HG02588 (cell line): ENCODE data around the gene LCE3C.
"Not testable (repeated sequence)": the region's sequence is repeated elsewhere in the genome, so short reads cannot be mapped to it uniquely, and the experiment has no call there.

ENCODE experiments used
- ATAC-seq: cut with Tn5 transposase; IDR thresholded peaks from one replicate; pipeline ENCODE4 v1.9.1; 2021; ENCODE audit warnings: mild to moderate bottlenecking, moderate library complexity; ENCODE audit not compliant: unreplicated experiment

The LCE3C gene, protein sequence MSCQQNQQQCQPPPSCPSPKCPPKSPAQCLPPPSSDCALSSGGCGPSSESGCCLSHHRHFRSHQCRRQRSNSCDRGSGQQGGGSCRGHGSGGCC

GRCh38 chr1:152599934-152600333 is at the start of gene LCE3C:
Gene LCE3C (plus strand): TSS chr1:152600234. CDS start chr1:152600732, 498 bp downstream.
- ATAC-seq, result no peak

- ATAC-seq, result no peak
These were observed 34.9 kb upstream of the LCE3C start for GRCh38 chr1:152565115-152565514.

DNA sequence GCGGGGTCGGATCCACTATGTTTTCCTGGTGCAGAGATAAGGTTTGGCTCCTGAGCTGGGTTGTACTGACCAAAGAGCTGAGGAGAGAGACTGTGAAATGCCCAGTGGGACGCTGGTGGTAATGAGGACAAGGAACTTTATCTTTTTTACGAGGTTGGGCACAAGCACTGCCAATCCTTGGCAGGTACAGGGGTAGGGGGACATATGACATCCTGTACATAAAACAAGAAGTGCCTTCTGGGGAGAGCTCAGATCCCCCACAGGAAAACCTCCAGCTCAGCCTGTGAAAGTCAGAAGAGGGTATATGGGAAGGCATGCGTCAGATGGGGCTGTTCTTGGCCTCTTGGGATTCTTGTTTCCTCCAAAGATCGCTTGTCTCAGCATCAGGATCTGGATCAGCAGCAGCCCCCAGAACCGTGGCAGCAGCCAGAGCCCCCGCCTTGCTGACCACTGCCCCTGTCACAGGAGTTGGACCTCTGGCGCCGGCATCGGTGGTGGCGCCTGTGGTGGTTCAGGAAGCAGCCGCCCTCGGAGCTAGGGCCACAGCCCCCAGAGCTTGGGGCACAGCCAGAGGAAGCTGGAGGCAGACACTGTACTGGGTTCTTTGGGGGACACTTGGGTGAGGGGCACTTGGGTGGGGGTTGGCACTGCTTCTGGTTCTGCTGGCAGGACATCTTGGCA is 34.4 kb upstream of the LCE3C start:
- ATAC-seq, result no peak

GRCh38 chr1:152566681-152567080 is 33.4 kb upstream of the LCE3C start, which contains the start of gene LCE3E:
Gene LCE3E (minus strand): TSS chr1:152566780. CDS start chr1:152566208, 572 bp downstream.
- ATAC-seq, result no peak

DNA sequence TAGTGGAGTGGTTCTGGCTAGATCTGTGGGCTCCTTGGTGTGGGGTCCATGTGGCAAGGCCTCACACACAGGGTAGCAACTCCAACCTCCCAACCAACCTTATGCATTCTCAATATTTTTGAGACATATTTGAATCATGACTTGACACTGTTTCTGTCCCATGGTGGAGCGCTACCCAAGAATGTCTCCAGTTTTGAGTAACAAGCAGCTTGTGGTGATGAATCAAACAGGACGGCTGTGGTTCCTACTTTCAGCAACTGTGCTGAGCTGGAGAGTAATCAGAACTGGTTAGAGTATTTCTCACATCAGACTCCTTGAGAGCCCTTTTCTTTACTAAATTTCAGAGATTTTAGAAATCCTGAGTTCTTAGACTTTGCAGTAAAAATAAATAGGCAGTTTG is 22.9 kb upstream of the LCE3C start:
- no peak for ATAC-seq

DNA sequence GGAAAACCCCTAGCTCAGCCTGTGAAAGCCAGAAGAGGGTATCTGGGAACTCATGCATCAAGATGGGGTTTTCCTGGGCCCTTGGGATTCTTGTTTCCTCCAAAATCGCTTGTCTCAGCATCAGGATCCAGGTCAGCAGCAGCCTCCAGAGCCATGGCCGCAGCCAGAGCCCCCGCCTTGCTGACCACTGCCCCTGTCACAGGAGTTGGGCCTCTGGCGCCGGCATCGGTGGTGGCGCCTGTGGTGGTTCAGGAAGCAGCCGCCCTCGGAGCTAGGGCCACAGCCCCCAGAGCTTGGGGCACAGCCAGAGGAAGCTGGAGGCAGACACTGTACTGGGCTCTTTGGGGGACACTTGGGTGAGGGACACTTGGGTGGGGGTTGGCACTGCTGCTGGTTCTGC is 20.5 kb upstream of the LCE3C start:
- ATAC-seq, result not testable (repeated sequence)

DNA sequence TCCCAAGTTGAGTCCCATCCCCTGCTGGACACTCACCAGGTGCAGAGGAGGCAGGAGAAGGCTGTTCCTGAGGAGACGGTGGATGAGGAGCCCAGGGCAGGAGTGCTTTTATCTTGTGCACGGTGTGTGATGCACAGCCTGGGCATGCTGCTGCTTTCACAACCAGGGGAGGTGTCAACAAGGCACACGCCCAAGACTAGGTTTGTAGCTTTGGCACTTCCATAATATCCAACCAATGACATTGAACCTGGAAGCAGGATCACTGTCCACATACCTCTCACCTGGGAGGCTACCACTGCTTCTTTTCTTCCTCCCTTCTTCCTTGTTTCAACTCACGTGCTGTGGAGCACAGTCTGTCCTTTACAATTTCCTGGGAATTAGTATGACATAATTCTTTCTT is 19.6 kb upstream of the LCE3C start, which contains the start of gene LCE3D:
TSS of gene LCE3D (minus strand) at position 84 of the 400 bp plus-strand sequence. CDS start 580 bp downstream, outside the sequence.
- no peak for ATAC-seq

DNA sequence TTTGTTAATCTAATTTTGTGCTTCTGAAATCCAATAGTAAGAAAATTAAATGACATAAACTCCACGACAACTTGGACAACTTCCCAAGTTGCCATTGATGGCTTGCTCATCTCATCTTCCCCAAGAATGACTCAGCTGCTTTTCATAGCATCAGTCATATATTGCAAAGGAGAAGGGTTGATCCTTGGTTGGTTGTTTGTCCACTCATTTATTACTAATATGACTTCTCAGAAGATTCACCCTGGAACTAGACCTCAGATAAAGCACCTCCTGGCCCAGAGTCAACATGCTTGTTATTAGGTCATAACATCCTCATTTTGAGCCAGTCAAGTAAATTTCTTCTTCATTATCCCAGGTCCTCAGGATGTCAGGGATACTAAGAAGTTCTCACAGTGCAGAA is 17.4 kb upstream of the LCE3C start:
- ATAC-seq, result no peak

DNA sequence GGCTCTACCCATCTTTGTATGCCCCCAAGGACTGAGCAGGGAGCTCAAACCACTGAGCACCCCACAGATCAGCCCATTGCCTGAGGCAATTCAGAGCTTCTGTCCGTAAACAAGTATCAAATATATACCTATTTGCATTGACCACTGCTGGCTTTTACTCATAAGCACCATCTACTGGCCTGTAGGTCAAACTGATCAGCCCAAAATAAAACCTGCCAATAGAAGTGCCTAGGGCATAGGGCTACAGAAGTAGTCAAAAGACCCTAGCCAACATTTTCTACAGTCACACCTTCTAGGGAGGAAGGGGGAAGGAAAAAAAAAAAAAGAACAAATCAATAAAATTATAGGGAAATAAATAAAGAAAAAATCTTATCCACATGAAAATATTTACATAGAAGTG is 14.4 kb upstream of the LCE3C start:
- ATAC-seq, result no peak

- no peak for ATAC-seq
These were observed 3.0 kb upstream of the LCE3C start for GRCh38 chr1:152596986-152597385.

- no peak for ATAC-seq
These were observed 13.5 kb downstream of the LCE3C start, which contains the start of gene LCE3B for GRCh38 chr1:152613511-152613910. Gene LCE3B (plus strand): TSS chr1:152613811. CDS start chr1:152613811, 0 bp downstream.

- ATAC-seq, result no peak
These were observed 22.0 kb downstream of the LCE3C start for GRCh38 chr1:152621993-152622392.

- ATAC-seq, result no peak
These were observed 22.8 kb downstream of the LCE3C start, which contains the start of gene LCE3A for GRCh38 chr1:152622803-152623202. Gene LCE3A (minus strand): TSS chr1:152623103. CDS start chr1:152623103, 0 bp downstream.

GRCh38 chr1:152623203-152623844 is 23.3 kb downstream of the LCE3C start:
- no peak for ATAC-seq

DNA sequence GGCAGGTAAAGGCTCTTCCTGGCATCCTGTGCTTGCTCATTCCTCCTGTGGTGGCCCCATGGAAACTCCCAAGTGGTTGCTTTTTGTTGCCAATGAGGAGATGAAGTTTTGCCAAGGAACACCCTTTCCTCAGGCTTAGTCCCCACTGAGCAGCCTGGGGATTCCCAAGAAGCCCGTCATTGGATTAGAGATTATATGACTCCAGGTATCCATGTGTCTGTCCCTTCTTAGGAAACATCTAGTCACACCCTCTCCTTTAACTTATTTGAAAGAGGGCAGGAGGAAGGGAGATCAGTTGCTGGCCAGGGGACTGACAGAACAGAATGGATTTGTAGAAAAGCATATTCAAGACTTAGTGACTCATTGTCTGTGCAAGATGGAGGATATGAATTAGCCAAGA is 26.7 kb downstream of the LCE3C start:
- no peak for ATAC-seq

DNA sequence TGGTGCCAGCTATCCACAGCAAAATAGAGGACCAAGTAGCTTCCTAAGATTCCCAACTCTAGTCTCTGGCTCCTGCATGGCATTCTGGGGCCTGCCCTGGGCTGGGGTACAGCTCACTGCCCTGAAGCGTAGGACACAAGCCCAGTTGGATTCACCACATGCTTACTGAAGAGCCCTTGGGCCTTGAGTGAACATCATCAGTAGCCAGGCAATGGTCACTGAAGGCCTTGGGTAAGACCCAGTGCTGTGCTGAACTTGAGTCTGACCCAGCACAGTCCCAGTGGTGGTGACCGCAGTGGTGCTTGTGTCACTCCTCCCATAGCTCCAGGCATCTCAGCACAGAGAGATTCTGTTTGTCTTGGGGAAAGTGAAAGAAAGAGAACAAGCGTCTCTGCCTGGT is 30.6 kb downstream of the LCE3C start:
- ATAC-seq, result no peak

DNA sequence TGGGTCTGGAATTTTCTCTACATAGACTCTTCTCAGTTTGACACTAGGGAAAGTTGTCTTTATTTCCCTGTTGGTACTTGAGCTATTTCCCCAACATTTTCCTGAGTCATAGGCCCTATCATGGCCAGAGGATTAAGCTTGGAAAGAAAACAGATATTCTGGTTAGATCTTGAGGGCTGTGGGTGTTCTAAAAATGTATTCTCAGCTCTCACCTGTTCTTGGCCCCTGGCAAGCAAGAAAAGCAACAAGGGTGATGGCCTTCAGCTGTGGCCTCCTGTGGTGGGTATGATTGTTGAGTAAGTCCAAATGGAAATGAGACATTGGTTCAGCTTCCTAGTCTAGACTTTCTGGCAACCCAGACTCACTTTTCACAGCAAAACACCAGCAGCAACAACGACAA is 40.3 kb downstream of the LCE3C start:
- no peak for ATAC-seq

DNA sequence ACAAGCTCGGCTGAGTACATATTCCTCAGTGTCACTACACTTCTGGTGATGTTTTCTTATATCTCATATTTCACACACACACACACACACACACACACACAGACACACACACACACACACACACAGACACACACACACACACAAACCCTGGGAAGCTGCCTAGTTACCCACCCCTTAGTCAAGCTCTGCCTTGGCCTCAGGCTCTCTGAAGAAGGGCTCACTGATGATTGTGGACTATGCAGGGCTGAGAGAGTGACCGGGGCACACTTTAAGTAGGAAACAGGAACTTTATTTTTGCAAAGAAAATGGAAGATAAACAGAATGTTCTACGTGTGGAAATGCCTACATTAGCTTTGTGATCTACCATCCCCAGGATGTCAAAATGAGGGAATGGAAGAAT is 43.9 kb downstream of the LCE3C start:
- no peak for ATAC-seq

- no peak for ATAC-seq
These were observed 45.1 kb downstream of the LCE3C start for GRCh38 chr1:152645146-152645545.

DNA sequence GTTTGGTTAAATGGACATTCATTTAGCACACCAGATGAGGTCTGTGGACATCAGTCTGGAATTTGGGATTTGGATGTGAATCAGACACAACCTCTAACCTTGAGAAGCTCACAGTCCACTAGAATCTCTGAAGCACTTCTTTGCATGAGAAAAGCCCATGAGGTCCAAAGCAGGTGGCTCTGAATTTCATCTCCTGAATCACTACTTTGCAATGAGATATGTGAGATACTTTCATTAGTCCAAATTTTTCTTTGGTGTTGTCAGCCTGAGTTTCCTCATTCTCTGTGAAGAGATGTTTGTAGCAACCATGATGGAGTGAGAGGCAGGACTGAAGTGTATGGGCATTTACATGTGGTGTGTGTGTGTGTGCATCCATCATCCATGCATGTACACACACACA is 46.6 kb downstream of the LCE3C start:
- ATAC-seq, result no peak
